HG02759 (cell line): Measurements from ENCODE around the gene CSNK2A1.

Experiments
- ATAC-seq: cut with Tn5 transposase; IDR thresholded peaks from one replicate; pipeline ENCODE4 v1.9.1; 2021; ENCODE audit warnings: mild to moderate bottlenecking, moderate library complexity; ENCODE audit not compliant: unreplicated experiment

Gene CSNK2A1

GRCh38 chr20:433300-433975 is 110.2 kb downstream of the CSNK2A1 start:
- peak; percentile 78 for ATAC-seq

GRCh38 chr20:432677-433299 is 110.8 kb downstream of the CSNK2A1 start:
- ATAC-seq, result no peak

- no peak for ATAC-seq
These were observed 111.4 kb downstream of the CSNK2A1 start for GRCh38 chr20:432208-432607.

- no peak for ATAC-seq
These were observed 112.3 kb downstream of the CSNK2A1 start for GRCh38 chr20:431012-431904.

- no peak for ATAC-seq
These were observed 113.2 kb downstream of the CSNK2A1 start for GRCh38 chr20:430091-430999.

- no peak for ATAC-seq
These were observed 114.9 kb downstream of the CSNK2A1 start for GRCh38 chr20:428658-429200.

GRCh38 chr20:427849-428657 is 115.5 kb downstream of the CSNK2A1 start:
- ATAC-seq, result no peak

GRCh38 chr20:427401-427800 is 116.2 kb downstream of the CSNK2A1 start:
- ATAC-seq, result no peak

- no peak for ATAC-seq
These were observed 117.0 kb downstream of the CSNK2A1 start for GRCh38 chr20:426566-426965.
